ENCODE results near the gene FCN2.

FCN2 gene

DNA sequence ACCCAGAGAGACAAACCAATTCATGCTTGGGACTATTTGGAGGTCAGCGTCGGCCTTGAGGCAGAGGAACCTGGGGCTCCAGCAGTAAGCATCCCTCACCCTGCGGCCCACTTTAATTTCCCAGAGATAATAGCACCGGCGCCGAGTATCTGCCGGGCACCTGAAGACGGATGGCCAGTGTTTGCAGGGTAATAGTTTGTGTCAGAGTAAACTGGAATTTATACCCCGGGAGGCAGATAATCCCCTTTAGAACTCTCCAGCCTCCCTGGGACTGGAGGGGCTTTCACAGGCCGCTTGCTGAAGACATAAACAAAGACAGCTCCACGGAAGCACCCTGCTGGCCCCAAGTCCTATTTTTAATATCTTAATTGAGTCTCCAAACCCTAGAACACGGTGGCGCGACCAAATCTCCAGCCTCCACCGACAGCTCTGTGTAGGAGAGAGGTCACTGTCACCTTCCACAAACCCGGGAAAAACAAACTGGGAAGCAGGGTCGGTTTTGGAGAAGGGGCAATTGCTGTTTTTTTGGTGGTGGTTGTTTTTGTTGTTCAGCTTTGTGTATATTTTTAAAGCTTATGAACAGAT is 54.5 kb downstream of the FCN2 start:
- DNase-seq = no peak

DNA sequence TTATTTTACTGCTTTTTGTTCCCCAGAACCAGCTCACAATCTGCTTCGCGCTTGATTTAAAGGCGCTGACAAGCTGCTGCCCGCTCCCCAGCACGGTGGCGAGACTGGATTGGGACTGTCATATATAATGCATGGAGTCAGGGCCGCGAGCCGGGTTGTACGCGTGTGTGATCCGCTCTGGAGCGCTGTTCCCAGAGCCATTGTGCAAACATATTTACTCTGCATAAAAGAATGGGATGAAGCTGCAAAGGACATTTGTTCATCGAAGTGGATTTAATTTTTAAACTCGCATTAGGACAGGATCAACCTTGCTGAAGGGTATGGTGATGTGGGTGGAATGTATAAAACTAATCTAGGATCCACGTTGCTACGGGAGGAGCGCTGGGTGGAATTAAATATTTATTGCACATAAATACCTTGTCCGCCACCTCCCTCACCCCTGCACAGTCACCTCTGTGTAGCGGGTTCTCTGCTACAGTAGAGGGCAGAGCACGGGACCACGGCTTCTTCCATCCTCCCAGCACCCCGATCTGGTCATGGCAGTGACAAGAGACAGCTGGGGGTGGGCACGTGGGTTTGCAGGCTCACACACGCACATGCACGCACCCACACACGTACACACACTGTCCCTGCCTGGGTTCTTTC is 55.2 kb downstream of the FCN2 start:
- no peak for DNase-seq

DNA sequence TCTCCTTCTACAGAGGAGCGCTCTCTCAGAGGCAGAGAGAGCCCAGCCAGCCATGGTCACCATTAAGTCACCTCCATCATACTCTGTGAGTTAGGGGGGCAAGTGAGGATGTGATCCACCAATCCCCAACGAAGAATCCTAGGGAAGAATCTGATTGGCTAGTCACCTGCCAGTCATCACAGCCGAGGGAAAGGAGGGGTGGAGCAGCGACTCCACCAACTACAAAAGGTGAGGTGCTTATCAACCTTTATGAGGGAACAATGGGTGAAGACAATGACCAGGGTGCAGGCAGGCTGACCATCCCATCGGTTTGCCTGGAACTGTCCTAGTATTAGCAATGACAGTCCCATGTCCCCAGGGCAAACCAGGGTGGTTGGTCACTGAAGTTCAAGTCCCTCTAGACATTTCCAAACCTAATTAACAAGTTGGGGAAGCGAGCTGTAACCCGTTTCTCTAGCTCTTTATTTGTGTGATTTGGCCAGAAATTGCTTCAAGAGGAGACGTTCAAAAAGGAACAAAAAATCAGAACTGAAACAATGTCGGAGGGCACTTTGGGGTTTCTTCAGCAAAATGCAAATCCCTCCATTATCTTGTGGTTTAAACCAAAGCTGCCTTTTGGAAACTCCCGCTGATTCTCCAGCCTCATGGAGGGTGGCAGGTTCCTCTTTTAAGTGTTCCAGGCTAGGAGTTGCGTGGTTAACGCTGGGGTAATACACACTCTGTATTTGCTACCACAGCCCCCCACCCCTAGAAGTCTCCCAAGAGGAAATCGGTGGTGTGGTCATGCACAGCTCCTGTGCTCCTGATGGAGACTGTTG is 55.9 kb downstream of the FCN2 start:
- no peak for DNase-seq
